ENCODE data around the gene RSAD1. TPM values are rescaled to one million over a fixed set of nuclear protein-coding genes. Genes with fewer than 3 reads are reported as not detected.

Gene RSAD1
- total and polyA plus RNA-seq, 11 donors = 30.9 to 50.0 (median 42.8) TPM

GRCh38 chr17:50432125-50432762 lies 46.4 kb upstream of the RSAD1 start:
- TF ChIP-seq POLR2A (IDR thresholded peaks at IDR 0.05) = no peak
- no peak for TF ChIP-seq CTCF (IDR thresholded peaks at IDR 0.05)
- 83 to 96% (median 94%) methylated on average over 4 of the region's 4 CpGs for WGBS, 4 donors
- no peaks in the 10 kb centered on the region for H3K9me3 ChIP-seq
- DNase-seq (no peak), ATAC-seq (peak in 1 of 4 donors; percentile 28)
- H3K4me1 ChIP-seq = peaks cover 0 to 10% (median 7%) of the 10 kb centered on the region in 12 donors
- H3K4me3 ChIP-seq = no peak overlapping the region
- H3K27ac ChIP-seq = no peak overlapping the region
- peaks cover 0 to 7% (median 0%) of the 10 kb centered on the region in 9 donors for H3K36me3 ChIP-seq
- no peaks in the 10 kb centered on the region for H3K27me3 ChIP-seq
- intact Hi-C loops (cut with DNase I) = no loop called here

GRCh38 chr17:50437409-50437808 lies 41.3 kb upstream of the RSAD1 start:
- 98 to 100% (median 98%) methylated on average over 4 of the region's 4 CpGs for WGBS, 4 donors
- H3K27ac ChIP-seq = no peak overlapping the region
- peaks cover 0 to 7% (median 0%) of the 10 kb centered on the region in 9 donors for H3K36me3 ChIP-seq
- no peaks in the 10 kb centered on the region for H3K27me3 ChIP-seq
- ATAC-seq (no peak), DNase-seq (no peak)
- no peaks in the 10 kb centered on the region for H3K9me3 ChIP-seq
- H3K4me3 ChIP-seq = no peak overlapping the region
- intact Hi-C loops (cut with DNase I) = no loop called here
- TF ChIP-seq CTCF (IDR thresholded peaks at IDR 0.05) (no peak), POLR2A (IDR thresholded peaks at IDR 0.05) (no peak)
- H3K4me1 ChIP-seq = peaks cover 0 to 3% (median 0%) of the 10 kb centered on the region in 12 donors

- DNase-seq (no peak), ATAC-seq (no peak)
- Histone ChIP-seq H3K27ac (no peak overlapping the region), H3K36me3 (peaks cover 0 to 6% (median 0%) of the 10 kb centered on the region in 9 donors), H3K4me3 (no peak overlapping the region), H3K4me1 (peaks cover 0 to 12% (median 7%) of the 10 kb centered on the region in 12 donors), H3K9me3 (no peaks in the 10 kb centered on the region), H3K27me3 (no peaks in the 10 kb centered on the region)
- intact Hi-C loops (cut with DNase I) = no loop called here
- no peak for TF ChIP-seq CTCF (IDR thresholded peaks at IDR 0.05)
- TF ChIP-seq POLR2A (IDR thresholded peaks at IDR 0.05) = no peak
- 91 to 96% (median 94%) methylated on average over 4 of the region's 4 CpGs for WGBS, 4 donors
Measured at GRCh38 chr17:50439008-50439407, 39.7 kb upstream of the RSAD1 start.

DNA sequence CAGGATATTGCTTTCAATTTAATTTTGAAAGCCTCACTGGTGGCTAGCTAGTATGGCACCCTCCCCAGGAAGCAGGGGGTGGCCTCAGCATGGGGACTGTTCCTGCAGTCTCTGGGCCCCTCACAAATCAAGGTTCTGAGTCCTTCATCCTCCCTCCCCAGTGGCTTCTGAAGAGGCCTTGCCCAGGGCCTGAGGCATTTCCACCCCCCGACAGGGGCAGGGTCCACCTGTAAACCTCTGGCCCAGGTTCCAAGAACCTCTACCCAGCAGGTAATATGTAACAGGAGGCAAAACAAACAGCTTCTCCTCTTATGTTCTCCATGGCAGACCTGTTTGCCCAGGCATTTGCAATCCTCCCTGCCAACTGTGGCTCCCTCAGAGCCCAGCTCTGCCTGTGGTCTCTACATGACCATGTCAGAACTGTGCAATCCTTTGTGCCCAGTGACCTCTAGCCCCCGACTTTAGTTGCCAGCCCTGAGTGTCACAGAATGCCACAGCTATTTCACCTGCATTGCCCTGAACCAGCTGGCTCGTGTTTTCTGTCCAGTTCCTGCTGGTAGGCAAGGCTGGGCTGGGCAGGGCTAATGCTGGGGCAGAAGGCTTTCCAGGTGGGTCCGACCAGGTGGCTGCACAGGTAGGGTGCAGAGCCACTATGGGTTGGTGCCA lies 38.4 kb upstream of the RSAD1 start:
- 70 to 86% (median 78%) methylated on average over 3 to 4 of the region's 4 CpGs for WGBS, 4 donors
- TF ChIP-seq POLR2A (IDR thresholded peaks at IDR 0.05) (no peak), CTCF (IDR thresholded peaks at IDR 0.05) (no peak)
- Histone ChIP-seq H3K4me3 (no peak overlapping the region), H3K9me3 (no peaks in the 10 kb centered on the region), H3K27me3 (no peaks in the 10 kb centered on the region), H3K36me3 (peaks cover 0 to 6% (median 0%) of the 10 kb centered on the region in 9 donors), H3K4me1 (peaks cover 0 to 16% (median 8%) of the 10 kb centered on the region in 12 donors), H3K27ac (no peak overlapping the region)
- ATAC-seq (peak in 1 of 4 donors; percentile 33), DNase-seq (no peak)
- intact Hi-C loops (cut with DNase I) = no loop called here

Data from heart left ventricle (tissue), 16 donors.